NCI-H524 (cell line): ENCODE measurements around the gene ZNF469.
A peak's percentile ranks its signal among the peaks of the same experiment; 100 is the strongest.

Source experiments
- DNase-seq, 2 experiments: peaks; one replicate each; lab custom pipeline; 2025; lab: John Stamatoyannopoulos, UW

Gene ZNF469

GRCh38 chr16:88392111-88392510 lies 9.4 kb downstream of the ZNF469 start:
- DNase-seq: peak in 1 of 2 experiments; percentile 31

DNA sequence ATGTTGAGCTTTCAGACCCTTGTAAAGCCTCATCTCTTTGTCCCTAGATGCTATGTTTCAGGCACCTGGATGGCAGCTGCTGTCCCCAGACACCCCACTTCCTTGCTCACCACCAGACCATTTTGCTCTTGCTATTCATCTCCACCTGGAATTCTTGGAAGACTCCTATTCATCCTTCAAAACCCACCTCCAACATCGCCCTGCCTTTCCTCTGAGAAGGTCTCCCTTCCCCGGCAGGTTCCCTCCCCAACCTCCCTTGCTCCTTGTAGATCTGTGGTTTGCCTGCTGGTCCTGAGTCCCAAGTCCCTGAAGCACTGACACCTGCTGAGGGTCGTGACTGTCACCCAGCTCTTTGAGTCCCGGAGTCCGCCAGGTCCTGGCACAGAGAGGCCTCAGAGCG lies 9.9 kb downstream of the ZNF469 start:
- DNase-seq: no peak

- no peak for DNase-seq
Observed at GRCh38 chr16:88393034-88393433, 10.3 kb downstream of the ZNF469 start.

DNA sequence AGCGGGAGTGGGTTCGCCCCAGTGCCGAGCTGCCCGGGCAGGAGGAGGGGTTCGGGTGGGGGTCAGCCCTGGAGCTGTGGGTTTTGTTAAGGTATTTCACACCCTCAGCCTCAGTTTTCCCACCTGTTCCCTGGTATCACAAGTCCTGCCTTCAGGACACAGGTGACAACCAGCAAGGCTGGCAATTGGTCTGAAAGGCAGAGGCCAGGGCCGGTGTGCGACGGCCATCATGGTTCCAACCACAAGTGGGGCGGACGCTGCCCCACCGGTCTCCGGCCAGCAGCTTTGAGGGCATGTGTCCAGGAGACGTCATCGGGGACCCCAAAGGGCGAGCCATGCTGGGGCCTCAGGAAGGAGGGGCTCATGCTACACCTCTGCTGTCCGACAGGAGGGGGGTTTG lies 10.8 kb downstream of the ZNF469 start:
- no peak for DNase-seq

- DNase-seq: no peak
Observed at GRCh38 chr16:88394426-88394825, 11.7 kb downstream of the ZNF469 start.

GRCh38 chr16:88395669-88396584 lies 13.2 kb downstream of the ZNF469 start:
- DNase-seq: peak; percentile 14 to 58

DNA sequence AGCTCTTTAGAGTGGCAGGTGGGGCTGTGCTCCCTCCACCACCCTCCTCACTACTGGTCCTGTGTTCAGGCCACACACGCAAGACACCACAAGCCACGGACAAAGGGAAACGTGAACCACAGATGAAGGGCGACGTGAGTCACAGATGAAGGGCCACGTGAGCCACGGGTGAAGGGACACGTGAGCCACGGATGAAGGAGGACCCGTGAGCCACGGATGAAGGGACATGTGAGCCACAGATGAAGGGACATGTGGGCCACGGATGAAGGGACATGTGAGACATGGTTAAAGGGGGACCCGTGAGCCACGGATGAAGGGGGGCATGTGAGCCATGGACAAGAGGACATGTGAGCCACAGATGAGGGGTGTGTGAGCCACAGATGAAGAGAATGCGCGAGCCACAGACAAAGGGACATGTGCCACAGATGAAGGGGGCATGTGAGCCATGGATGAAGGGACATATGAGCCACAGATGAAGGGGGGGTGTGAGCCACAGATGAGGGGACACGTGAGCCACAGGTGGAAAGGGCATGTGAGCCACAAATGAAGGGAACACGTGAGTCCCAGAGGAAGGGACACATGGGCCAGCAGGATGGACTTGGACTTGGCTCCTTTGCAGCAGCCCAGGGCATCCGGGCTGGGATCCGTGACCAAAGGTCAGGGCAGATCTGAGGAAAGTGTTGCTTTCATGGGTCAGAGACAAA lies 15.6 kb downstream of the ZNF469 start:
- DNase-seq: no peak

GRCh38 chr16:88398874-88399178 lies 16.1 kb downstream of the ZNF469 start:
- no peak for DNase-seq

DNA sequence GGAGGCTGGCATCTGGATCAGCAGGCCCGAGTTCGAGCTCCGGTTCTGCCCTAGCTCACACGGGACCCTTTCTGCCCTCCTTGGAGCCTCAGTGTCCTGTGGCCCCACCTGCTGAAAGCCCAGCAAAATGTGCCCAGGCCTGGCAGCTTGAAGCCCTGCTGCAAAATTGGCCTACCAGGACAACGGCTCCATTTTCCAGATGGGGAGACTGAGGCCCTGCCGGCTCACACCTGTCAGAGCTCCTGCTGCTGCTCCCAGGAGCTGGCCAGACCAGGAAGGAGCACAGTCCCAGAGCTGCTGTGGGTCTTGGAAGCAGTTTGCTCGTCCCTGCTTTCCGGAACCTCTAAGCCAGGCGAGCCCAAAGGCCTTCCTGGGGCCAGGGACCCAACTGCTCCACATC lies 17.4 kb downstream of the ZNF469 start:
- no peak for DNase-seq

DNA sequence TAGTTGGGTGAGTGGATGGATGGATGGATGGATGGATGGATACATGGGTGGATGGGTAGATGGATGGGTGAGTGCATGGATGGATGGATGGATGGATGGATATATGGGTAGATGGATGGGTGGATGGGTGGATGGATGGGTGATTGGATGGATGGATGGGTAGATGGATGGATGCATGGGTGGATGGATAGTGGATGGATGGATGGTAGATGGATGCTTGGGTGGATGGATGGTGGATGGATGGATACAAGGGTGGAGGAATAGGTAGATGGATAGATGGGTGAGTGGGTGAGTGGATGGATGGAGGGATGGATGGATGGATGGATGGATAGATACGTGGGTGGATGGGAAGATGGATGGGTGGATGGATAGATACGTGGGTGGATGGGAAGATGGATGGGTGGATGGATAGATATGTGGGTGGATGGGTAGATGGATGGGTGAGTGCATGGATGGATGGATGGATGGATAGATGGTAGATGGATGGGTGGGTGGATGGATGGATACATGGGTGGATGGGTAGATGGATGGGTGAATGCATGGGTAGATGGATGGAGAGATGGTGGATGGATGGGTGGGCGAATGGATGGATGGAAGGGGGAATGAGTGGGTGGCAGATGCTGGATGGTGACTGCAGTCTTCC lies 19.0 kb downstream of the ZNF469 start:
- DNase-seq: no peak

DNA sequence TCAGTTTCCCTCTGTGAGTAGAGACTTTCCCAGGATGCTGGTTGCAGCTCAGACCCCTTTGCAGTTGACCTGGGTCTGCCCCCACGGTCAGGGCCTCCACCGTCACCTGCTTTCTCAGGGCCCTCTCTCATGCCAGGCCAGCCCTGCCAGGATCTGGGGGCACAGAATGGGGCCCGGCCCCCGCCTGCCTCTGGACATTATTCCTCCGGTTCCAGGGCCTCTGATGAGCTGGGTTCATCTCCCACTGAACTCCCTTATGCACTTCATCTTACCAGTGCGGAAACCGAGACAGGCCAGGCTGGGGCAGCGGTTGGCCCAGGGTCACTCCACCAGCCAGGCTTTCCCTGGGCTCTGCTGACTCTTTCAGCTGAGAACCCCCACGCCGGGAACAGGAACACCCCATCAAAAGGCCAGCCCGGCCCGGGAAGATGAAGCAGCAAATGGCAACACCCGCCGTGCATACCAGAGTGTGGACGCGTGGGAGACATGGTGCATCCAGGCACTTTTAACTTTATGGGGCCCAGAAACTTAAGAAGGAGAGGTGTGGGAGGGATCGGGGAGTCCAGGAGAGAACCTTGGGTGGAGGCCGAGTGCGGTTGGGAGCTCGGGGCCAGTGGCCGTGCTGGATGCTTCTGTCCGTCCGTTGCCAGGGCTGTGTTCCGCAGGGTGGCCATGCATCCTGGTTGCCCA lies 19.9 kb downstream of the ZNF469 start:
- no peak for DNase-seq

GRCh38 chr16:88403794-88404581 lies 21.2 kb downstream of the ZNF469 start:
- DNase-seq: no peak

DNA sequence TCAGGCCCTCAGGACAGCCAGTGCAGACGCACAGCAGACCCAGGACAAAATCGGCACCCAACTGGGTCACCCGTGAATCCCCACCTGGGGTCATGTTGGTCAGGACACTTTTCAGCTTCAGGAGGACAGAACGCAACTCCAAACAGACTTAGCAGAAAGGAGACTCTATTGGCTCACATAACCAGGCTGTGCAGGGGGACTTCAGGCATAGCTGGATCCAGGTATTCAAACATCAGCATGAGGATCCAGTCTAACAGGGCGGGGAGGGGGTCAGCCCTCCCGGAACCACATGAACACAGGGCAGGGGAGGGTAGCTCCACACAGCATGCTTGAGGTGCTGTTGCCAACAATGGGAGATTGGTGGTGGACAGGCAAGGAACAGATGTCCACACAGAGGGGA lies 22.0 kb downstream of the ZNF469 start:
- no peak for DNase-seq

- no peak for DNase-seq
Observed at GRCh38 chr16:88405216-88406060, 22.7 kb downstream of the ZNF469 start.

DNA sequence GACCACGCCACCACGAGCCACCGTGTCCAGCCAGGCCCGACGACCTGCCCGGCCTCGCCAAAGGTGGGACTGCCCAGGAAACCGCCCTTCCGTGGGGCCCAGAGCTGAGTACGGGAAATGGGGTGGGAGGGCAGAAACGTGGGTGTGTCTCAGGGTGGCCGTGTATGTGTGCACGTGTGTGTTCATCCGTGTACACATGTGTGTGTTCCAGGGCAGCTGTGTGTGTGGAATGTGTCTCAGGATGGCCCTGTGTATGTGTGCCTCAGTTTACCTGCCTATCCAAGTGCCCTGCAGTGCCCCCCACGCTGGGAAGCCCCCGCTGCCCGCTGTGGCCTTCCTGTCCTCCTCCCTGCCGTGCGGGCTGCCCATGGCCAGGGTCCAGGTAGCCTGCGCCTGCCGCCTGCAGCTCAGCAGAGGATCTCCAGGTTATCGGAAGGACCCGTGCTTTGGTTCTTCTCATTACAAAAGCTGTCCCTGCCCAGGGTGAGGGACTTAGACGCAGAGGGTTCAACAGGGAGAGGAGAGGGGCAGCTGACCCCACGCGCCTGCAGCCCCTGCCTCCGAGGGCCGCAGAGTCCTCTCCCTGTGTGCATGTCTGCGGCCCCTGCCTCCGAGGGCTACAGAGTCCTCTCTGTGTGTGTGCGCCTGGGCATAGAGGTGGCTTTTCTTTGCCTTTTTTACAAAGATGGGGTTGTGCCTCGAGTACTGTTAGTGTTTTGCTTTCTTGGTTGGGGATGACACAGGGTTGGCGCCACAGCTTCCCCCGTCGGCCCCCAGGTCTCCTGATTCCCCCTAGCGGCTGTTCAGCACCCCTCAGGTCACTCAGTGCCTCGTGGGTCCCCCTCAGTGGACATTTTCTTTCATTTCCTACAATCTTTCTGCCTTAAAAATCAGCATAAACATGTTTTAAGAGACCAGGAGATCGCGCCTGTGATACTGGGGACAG lies 23.6 kb downstream of the ZNF469 start:
- no peak for DNase-seq

GRCh38 chr16:88407042-88407420 lies 24.3 kb downstream of the ZNF469 start:
- no peak for DNase-seq

DNA sequence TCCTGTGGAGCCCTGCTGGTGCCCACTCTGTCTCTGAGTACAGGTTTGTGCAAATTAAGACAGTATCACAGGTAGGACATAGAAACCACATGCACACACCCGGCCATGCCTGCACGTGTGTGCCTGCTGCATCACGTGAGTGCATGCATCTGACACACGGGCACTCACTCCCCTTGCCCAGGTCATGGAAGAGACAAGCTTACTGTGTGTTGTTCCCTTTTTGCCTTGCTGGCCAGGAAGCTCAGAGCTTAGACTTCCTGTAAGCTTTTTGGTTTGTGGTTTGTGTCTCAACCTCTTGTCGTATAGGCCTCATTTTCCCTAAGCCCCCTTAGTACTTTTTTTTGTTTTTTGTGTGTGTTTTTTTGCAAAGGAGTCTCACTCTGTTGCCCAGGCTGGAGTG lies 25.0 kb downstream of the ZNF469 start:
- no peak for DNase-seq

DNA sequence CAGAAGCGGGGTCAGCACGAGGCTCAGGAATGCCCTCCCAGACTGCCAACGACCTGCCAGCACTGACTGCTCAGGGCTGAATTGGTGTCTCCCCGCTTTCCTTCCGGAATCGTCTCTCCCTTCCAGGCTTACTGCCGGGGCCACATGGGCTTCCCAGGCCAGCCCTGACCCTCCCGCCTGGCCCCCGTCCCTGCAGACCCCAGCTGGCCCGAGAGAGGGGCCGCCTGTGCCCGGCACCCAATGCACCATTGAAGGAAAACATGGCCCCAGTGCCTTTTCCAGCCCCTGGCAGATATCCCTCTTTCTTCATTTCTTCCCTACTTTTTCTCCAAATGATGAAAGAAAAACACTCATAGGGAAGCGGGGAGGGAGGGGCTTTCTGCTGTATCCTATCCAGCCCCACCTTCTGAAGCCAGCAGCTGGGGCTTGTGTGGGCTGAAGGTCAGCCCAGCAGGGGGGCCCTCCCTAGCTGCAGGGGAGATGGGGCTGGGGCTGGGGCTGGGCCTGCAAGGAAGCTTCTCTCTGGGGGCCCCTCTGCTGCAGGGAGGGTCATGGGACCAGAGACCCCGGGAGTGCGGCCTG lies 25.9 kb downstream of the ZNF469 start:
- DNase-seq: no peak
